Renal pelvis (tissue), 12 donors: Measurements from ENCODE around the gene BRDT. TPM values are rescaled to one million over a fixed set of nuclear protein-coding genes. Genes with fewer than 3 reads are reported as not detected.

Experiments
- DNase-seq: peaks from one replicate; pipeline ENCODE4 v3.0.0-alpha.2; 2013
- long read RNA-seq, 16 experiments: transcript quantifications; one replicate each; lab custom pipeline, GENCODE V29; 2026
- polyA plus RNA-seq, 3 donors: library from polyadenylated mRNA; unstranded; fragments of 120-200 nt; gene quantifications; one replicate each; pipeline ENCODE4 v1.2.1, GENCODE V29; 2013; ENCODE audit not compliant: insufficient read length in 3 of 3

Gene BRDT
- polyA plus RNA-seq = not detected
- long read RNA-seq, donor 1 = 0 reads
- long read RNA-seq, donor 2 = 0 reads
- long read RNA-seq, donor 3 = 0 reads
- long read RNA-seq, donor 4 = 0 reads
- long read RNA-seq, donor 5 = 0 reads
- long read RNA-seq, donor 6 = 0 reads
- long read RNA-seq, donor 7 = 0 reads
- long read RNA-seq, donor 8 = 0 reads
- long read RNA-seq, donor 9 = 0 reads
- long read RNA-seq, donor 10 = 0 reads
- long read RNA-seq, donor 11 = 0 reads
- long read RNA-seq, donor 12 = 0 reads
- long read RNA-seq, donor 13 = 0 reads
- long read RNA-seq, donor 14 = 0 reads
- long read RNA-seq, donor 15 = 0 reads
- long read RNA-seq, donor 16 = 0 reads

DNA sequence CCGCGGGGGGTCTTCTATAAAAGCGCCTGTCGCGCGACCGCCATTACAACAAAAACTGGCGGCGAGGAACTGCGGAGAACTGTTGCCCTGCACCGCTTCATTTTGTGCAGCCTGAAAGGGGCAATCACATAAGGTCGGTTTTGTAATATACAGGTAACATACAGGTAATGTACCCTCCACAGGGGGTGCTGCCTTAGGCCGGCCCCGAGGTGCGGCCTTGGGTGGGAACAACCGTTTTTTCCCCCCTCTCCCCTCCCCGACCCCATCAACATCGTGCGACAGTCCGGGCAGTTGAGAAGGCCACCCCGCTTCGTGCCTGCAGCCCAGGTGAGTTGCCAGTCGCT lies at the start of gene BRDT:
BRDT (plus strand) TSS at position 46 of the 344 bp plus-strand sequence. CDS start 13,354 bp downstream, outside the sequence.
- no peak for DNase-seq

DNA sequence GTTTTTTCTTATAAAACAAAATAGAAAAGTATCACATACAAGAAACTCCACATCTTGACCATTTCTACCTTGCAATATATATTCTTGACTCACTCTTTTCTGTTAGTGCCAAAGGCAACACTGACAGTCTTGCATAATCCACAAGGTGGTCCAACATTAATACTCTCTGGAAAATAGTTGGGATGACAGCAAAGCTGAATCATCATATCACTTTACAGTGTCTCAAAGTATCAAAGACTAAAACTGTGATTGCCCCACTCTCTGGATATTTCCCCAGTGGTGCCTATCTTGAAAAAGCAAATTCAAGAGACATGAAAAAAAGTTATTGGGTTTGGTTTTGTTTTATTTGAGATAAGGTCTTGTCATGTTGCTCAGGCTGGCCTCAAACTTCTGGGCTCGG lies 48.6 kb upstream of the BRDT start:
- DNase-seq = no peak

DNA sequence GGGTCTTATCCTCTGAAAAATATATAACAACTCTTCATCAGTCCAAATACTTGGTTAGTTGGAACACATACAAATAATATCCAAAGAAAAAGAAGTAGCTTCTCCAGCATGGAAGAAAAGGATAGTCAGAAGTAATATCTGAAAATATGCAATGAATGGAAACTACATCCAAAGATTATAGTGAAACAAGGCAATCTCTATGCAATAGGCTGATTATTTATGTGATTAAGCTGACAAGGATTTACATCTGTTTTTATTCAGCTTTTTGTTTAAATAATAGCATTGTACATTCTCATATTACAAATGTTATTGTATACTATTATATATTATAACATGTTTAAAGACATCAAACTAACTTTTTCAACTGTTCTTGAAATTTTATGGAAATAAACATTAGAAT lies 48.0 kb upstream of the BRDT start:
- DNase-seq = no peak

DNA sequence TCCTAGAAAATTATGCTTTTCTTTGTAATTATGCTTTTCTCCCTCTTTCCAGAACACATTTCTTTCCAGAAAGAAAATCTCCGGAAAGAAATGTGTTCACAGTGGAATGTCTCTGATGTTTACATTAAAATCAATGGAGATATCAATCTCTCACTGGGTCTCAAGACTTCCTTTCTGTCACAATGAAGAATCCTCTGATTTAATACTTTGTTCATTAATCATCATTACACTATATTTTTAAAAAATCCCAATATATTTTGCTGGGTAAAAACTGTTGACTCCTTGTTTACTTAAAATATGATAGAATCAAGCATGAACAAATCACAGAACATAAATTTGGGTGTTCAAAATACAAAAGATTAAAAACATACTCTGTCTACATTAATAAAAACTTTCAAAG lies 36.9 kb upstream of the BRDT start:
- DNase-seq = no peak

DNA sequence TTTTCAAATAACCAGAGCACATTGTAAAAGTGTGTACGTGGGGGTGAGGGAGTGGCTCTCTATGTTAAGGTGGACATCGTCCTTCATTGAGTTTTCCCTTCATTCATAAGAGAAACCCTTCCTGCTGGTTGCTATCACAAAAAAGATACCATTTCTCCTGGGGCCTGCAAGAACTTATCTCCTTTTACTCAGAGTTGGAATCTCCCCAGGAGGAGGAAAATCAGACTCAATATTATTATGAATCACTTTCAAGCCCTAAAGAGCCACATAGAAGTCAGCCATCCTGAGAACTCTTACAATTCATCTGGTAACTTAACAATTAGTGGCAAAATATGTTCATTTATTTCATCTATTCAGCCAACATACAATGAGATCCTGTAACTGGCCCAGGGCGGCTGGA lies 36.2 kb upstream of the BRDT start:
- DNase-seq = no peak

DNA sequence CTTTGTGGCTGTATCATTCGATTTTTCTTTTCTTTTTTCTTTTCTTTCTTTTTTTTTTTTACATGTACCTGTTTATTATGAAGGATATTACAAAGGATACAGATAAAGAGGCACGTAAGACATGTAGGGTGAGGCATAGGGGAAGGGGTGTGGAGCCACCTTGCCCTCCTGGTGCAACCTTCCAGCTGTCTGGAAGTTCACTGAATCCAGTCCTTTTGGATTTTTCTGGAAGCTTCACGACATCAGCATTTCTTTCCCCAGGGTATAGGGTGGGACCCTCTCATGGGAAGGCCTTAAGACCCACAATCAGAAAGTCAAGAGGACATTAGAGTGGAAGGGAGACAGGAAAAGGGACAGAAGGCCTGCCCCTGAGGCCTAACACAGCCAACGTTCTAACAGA lies 33.2 kb upstream of the BRDT start:
- DNase-seq = no peak

DNA sequence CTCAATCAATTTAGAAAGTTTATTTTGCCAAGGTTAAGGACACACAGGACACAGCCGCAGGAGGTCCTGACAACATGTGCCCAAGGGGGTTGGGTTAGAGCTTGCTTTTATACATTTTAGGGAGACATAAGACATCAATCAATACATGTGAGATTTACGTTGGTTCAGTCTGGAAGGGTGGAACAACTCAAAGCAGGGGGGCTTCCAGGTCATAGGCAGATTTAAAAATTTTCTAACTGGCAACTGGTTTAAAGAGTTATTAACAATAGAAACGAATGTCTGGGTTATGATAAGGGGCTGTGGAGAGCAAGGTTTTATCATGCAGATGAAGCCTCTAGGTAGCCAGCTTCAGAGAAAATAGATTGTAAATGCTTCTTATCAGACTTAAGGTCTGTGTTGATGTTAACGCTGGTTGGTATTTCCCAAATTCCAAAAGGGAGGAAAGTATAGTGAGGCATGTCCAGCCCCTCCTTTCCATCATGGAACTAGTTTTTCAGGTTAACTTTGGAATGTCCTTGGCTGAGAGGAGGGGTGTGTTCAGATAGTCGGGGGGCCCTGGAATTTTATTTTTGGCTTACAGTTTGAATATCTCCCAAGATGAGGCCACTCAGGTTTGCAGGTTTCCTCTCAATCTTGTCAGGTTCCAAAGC lies 32.3 kb upstream of the BRDT start:
- DNase-seq = peak; percentile 7

DNA sequence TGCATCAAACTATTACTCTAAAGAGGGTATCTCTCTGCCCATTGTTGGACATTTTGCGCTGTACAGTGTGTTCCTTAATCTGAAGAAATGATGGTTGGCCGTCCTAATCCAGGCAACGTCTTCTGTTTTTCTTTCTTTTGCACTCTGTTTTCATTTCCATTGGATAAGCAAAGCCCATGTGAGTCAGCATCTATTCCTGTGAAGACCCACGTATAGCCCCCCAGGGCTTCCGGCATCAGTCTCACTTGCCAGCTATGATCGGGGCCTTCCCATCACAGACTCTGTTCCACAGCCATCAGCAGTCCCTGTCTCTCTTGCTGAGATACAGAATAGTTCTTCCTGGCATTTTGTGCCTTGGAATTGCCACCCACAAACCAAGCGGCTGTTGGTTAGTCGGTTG lies 29.2 kb upstream of the BRDT start:
- no peak for DNase-seq

DNA sequence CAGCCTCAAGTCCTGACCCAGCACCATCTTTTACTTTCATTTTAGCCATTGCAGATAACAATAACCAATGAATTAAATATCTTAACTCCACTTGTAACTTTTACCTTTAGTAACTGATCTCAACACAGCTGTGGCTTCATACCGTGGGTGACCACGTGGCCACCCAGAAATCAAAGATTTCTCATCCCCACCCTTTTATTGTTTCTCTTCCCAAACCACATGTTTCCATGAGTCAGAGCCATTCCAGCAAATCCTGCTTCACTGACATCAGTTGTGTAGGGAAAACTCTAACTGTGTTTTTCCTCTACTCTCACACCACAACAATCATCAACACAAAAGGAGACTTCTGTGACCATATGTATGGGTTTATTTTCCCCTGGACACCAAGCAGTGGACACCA lies 25.1 kb upstream of the BRDT start:
- no peak for DNase-seq

DNA sequence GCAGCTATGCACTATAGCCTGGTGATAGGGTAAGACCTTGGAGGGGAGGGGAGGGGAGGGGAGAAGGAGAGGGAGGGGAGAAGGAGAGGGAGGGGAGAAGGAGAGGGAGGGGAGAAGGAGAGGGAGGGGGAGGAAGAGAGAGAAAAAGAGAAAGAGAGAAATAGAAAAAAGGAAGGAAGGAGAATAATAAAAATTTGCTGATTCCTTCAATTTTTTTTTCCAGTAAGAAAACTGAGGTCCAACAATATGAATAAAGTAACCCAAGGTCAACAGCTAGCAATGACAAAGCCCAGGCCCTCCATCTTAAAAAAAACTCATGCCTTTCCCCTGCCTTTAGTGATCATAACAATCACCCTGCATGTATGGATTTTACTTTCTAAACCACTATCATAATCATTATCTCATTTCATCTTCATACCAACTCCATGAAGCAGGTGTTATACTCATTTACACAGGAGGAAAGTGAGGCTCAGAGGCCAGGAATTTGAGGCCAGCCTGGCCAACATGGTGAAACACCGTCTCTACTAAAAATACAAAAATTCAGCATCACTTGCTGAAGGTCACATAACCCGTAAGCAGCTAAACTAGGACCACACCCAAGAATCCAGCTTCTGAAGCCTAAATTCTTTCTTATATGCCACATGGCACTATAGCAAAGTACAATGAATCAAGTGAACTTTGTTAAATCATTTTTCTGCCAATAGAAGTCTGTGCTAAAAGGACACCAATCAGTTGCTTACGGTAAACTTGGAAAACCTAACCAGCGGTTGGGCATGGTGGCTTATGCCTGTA lies 23.4 kb upstream of the BRDT start:
- no peak for DNase-seq

DNA sequence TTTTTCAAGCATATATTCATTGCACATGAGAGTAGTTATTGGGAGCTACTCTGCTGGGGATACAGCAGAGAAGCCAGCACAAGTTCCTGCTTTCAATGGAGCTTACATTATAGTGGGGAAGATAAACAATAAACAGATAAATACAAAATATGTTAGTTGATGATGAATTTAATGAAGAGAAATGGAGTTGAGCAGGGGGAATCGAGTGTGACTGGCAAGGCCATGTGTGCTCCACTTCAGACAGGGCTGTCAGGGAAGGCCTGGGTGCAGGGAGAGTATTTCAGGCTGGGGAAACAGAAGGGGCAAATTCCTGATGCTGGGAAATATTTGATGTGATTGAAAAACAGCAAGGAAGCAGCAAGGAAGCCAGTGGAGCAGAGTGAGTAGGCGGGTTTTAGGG lies 21.2 kb upstream of the BRDT start:
- DNase-seq = no peak

DNA sequence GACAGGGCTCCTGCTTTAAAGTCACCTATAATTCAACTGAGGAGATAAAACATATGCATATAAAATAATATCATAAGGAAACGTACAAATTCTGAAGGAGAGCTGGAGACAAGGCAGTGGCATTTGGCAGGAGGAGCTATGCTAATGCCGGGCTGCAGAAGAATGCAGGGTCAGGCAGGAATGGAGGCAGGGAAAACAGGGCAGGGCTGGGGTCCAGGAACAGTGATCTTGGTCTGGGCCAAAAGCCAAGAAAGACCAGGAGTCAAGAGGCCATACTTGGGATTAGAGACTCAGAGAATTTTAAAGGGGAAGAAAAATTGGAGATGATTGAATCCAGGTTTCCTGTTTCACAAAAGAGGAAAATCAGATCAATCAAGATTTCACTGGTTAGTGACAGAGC lies 20.0 kb upstream of the BRDT start:
- peak; percentile 26 for DNase-seq

DNA sequence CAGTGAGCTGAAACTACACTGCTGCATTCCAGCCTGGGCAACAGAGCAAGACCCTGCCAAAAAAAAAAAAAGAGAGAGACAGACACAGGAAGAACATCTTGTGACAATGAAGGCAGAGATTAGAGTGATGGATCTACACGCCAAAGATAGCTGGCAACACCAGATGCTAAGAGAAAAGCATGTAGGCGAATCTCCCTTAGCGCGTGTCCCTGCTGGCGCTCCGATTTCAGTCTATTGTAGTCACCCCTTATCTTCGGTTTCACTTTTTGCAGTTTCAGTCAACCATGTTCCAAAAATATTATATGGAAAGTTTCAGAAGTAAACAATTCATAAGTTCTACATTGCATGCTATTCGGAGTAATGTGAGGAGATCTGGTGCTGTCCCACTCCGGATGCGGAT lies 11.6 kb upstream of the BRDT start:
- DNase-seq = no peak

DNA sequence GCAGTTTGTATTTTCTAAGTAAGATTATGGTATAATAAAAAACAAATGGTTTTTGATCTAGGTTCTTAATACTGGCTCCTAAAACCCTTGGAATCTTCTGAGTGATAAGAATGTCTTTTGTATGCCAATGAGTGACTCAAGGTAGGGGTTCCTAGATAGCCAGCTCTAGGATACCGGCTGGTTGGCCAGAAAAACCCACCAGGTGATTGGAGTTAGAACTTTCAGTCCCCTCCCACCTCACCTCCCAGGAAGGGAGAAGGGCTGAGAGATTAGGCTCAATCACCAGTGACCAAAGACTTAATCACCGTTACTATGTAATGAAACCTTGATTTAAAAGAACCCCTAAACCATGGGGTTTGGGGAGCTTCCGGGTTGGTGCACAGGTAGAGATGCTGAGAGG lies 8.7 kb upstream of the BRDT start:
- DNase-seq = no peak

DNA sequence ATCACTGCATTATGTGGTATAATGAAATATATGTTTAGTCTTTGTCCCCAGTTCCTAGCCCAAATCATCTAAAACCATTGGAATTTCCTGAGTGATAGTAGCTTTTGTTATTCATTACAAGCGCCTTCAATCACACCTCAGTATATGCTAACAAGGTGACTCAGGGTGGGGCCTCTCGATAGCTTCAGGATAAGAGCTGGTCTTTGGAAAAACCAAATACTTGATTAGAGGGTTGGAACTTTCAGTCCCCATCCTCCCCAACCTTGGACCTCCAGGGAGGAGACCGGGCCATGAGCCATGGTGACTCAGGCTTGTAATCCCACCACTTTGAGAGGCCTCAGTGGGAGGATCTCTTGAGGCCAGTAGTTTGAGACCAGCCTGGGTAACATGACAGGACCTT lies 5.1 kb upstream of the BRDT start:
- DNase-seq = no peak

DNA sequence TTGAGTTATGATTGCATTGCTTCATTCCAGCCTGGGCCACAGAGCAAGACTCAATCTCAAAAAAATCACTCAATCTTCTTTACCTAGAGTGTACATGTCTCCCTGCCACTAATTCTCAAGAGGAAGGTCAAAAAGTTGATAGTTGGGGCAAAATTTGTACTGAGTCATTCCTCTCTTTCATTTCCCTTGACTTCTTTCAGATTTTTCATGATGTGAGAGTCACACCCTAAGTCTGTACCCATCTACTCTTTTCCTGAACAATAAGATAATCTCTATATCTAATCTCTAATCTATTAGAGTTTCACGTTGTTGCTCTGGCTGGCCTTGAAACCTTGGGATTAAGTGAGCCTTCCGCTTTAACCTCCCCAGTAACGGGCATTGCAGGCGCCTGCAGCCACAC lies 1.1 kb upstream of the BRDT start:
- DNase-seq = no peak

DNA sequence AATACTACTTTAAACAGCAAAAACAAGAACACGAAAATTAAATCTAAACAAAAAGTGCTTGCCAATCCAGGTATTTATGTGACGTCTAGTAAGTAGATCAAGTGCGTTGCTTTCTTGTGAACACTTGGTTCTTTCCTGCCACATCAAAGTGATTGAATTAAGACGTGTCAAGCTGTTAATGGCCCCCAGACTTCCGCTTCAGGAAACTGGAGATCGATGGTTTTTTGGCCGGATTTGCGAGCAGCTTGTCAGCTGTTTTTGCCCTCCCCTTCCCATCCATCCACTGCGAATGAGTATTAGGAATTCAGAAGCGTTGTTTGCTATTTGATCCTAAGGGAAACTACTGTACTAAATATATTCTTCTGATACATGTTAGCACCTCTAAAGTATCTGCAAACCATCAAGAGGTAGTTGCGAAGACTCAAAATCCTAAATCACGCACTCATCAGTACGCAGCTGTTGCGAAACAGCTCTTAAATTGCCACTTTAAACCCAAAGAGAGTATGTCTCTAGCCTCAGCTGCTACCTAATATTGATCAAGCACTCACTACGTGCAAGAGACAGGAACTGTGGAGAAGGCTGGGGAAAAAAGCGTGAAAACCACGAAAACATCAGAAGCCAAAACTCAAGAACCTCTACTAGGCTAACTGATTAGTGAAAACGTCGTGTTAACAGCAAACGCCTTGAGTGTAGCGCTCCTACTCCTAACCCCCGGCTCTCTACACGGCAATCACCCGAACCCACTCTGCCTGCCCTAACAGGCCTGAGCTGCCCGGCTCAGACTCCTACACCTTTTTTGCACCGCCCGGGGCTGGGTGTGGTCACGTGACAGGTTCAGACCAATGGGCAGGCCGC lies 473 bp upstream of the BRDT start:
- no peak for DNase-seq

DNA sequence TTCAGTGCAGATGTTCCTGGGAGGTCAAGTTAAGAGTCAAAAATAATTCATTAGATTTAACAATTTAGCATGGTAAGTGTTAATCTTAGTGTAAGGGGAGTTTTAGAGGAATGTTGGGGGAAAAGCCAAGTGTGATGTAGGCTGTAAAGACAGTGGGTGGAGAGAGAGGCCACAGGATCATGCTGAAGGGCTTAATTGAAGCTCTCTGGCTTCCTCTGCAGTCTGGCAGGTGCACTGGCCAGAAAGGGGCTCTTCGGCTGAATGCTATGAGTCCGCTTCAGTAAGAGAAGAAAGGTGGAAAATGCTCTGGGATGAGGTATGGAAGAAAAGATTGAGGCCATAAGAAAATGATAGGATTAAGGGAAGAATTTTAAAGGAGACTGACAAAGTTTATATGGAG lies 3.0 kb downstream of the BRDT start:
- no peak for DNase-seq

DNA sequence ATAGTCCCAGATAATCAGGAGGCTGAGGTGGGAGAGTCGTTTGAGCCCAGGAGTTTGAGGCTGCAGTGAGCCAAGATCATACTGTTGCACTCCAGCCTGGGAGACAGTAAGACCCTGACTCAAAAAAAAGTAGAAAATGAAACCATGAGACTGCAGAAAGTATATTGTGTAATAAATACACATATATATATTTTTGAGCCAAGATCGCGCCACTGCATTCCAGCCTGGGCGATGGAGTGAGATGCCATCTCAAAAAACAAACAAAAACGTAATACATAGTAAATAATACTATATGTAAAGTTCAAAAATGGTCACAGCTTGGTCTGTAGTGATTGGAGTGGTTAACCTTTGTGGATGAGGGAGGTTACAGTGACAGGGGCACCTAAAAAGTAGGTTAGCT lies 9.7 kb downstream of the BRDT start:
- DNase-seq = no peak

DNA sequence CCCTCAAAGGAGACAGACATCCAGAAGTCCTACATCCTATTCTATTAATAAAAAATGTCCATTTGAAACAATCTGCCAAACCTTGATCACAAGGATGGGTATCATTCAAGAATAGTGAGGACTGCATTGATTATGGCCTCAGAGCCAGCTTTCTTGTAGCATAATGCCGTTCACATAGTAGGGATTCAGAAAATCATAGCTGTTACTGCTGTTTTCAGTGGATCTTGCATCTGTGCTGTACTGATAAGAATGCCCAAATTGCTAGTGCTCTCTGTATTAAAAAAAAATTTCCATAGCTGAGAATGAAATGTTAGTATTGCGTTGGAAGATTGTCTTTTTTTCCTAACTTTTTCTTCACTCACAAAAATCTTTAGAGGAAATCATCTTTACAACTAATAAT lies 19.1 kb downstream of the BRDT start:
- no peak for DNase-seq

DNA sequence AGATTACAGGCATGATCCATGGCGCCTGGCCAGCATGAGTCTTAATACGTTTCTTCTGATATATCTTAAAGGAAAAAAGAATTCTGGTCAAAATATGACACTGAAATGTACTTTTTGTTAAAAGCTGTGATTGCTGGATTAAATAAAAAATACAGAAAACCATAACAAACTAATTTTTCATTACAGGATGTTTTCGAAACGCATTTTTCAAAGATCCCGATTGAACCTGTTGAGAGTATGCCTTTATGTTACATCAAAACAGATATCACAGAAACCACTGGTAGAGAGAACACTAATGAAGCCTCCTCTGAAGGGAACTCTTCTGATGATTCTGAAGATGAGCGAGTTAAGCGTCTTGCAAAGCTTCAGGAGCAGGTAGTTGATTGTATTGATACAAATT lies 30.2 kb downstream of the BRDT start:
- DNase-seq = no peak

DNA sequence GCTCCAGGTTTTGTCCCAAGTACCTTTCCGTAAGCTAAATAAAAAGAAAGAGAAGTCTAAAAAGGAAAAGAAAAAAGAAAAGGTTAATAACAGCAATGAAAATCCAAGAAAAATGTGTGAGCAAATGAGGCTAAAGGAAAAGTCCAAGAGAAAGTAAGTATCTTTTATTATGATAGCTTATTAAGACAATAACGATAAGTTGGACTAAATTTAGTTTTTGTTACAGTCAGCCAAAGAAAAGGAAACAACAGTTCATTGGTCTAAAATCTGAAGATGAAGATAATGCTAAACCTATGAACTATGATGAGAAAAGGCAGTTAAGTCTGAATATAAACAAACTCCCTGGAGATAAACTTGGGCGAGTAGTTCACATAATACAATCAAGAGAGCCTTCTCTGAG lies 31.5 kb downstream of the BRDT start:
- DNase-seq = no peak
